Karpas-422 (cell line): Measurements from ENCODE around the gene WDR89. TPM values are rescaled to one million over a fixed set of nuclear protein-coding genes. Genes with fewer than 3 reads are reported as not detected.
"Not testable (repeated sequence)": the region's sequence is repeated elsewhere in the genome, so short reads cannot be mapped to it uniquely, and the experiment has no call there.

Experiments used
- DNase-seq: peaks from one replicate; pipeline ENCODE4 v3.0.0-alpha.2; 2015
- H2AFZ ChIP-seq: fragments of 200-600 bp; sonication (generic); 2 replicates; pipeline ENCODE4 v1.6.1; 2014; ENCODE audit warnings: antibody characterized with exemption, low read length, mixed read lengths
- H3K27ac ChIP-seq: fragments of 200-600 bp; sonication (generic); 2 replicates; pipeline ENCODE4 v1.5.1; 2014; ENCODE audit warnings: mild to moderate bottlenecking, low read length, moderate library complexity
- H3K27me3 ChIP-seq: fragments of 200-600 bp; sonication (generic); 2 replicates; pipeline ENCODE4 v1.6.1; 2014; ENCODE audit warnings: low read length, mixed read lengths
- H3K36me3 ChIP-seq: fragments of 200-600 bp; sonication (generic); 2 replicates; pipeline ENCODE4 v1.6.1; 2014; ENCODE audit warnings: low read length, mixed read lengths; ENCODE audit not compliant: insufficient read depth
- H3K4me1 ChIP-seq: fragments of 200-600 bp; sonication (generic); 2 replicates; pipeline ENCODE4 v1.6.1; 2014; ENCODE audit warnings: mild to moderate bottlenecking, low read length, mixed read lengths
- H3K4me2 ChIP-seq: fragments of 200-600 bp; sonication (generic); 2 replicates; pipeline ENCODE4 v1.6.1; 2014; ENCODE audit warnings: low read length, low read depth, mild to moderate bottlenecking; ENCODE audit not compliant: poor library complexity, severe bottlenecking
- H3K4me3 ChIP-seq: fragments of 200-600 bp; sonication (generic); 2 replicates; pipeline ENCODE4 v1.5.1; 2014; ENCODE audit warnings: mild to moderate bottlenecking, antibody characterized with exemption, low read length, mixed read lengths
- H3K79me2 ChIP-seq: fragments of 200-600 bp; sonication (generic); 2 replicates; pipeline ENCODE4 v1.6.1; 2014; ENCODE audit warnings: mild to moderate bottlenecking, low read length, mixed read lengths
- H3K9ac ChIP-seq: fragments of 200-600 bp; sonication (generic); 2 replicates; pipeline ENCODE4 v1.6.0; 2014; ENCODE audit warnings: low read length
- H3K9me2 ChIP-seq: fragments of 200-600 bp; sonication (generic), shearing (Covaris generic); replicated peaks from 2 replicates; pipeline ENCODE4 v1.6.0; 2014; ENCODE audit warnings: mild to moderate bottlenecking, low read length, moderate library complexity; ENCODE audit not compliant: insufficient read depth
- H3K9me3 ChIP-seq: fragments of 300-700, 200-600 bp; sonication (generic); 2 replicates; pipeline ENCODE4 v1.6.1; 2014; ENCODE audit warnings: low read length, mixed read lengths
- H4K20me1 ChIP-seq: fragments of 200-600 bp; sonication (generic); 2 replicates; pipeline ENCODE4 v1.6.1; 2014; ENCODE audit warnings: mild to moderate bottlenecking, antibody characterized with exemption, low read length, low read depth; ENCODE audit not compliant: insufficient read depth
- total RNA-seq: library from RNA; depleted of rRNA; stranded (reverse); fragments of >200 nt; shearing (Covaris generic); gene quantifications from 2 replicates; pipeline ENCODE4 v1.2.3, GENCODE V29; 2014; ENCODE audit warnings: low replicate concordance

Gene WDR89
- total RNA-seq, 1 experiment from 2014 or later = 34.4 TPM

DNA sequence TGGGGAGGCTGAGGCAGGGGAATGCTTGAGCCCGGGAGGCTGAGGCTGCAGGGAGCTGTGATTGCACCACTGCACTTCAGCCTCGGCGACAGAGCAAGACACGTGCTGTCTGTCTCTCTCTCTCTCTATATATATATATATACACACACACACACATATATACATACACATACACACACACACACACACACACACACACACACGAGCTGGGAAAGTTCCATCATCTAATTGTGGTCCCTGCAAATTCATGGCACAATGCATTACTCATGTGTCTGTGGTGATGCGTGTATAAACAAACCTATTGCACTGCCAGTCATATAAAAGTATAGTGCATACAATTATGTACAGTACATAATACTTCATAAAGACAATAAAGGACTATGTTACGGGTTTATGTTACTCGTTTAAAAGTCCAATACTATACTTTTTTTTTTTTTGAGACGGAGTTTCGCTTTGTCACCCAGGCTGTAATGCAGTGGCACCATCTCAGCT is 36.6 kb downstream of the WDR89 start:
- H4K20me1 ChIP-seq = no peaks in the 10 kb centered on the region
- H3K4me3 ChIP-seq = no peak overlapping the region
- H3K9me2 ChIP-seq = no peaks in the 10 kb centered on the region
- H3K36me3 ChIP-seq = peaks cover 2% of the 10 kb centered on the region; the same call in 1 of the 2 replicates
- no peaks in the 10 kb centered on the region for H3K27me3 ChIP-seq
- H3K27ac ChIP-seq = no peak overlapping the region
- peaks cover 65% of the 10 kb centered on the region for H3K79me2 ChIP-seq
- DNase-seq = no peak
- no peaks in the 10 kb centered on the region for H3K4me1 ChIP-seq
- H3K9me3 ChIP-seq = no peaks in the 10 kb centered on the region
- H3K4me2 ChIP-seq = no peak overlapping the region
- H3K9ac ChIP-seq = no peak overlapping the region
- no peak overlapping the region for H2AFZ ChIP-seq

DNA sequence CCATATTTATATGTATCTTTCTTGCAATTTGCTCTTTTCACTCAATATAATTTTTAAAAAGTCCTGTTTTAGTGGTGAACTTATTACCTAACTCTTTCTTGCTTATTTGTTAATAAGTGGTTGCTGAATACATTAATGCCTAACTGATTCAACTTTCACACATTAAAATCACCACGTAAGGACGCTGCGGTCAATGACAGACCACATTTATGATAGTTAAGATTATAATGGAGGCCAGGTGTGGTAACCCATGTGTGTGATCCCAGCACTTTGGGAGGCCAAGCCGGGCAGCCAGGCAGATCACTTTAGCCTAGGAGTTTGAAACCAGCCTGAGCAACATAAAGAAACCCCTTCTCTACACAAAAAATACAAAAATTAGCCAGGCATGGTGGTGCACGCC is 37.0 kb downstream of the WDR89 start:
- Histone ChIP-seq H3K79me2 (peaks cover 61% of the 10 kb centered on the region), H3K9ac (no peak overlapping the region), H3K4me2 (no peak overlapping the region), H3K27ac (no peak overlapping the region), H3K27me3 (no peaks in the 10 kb centered on the region), H3K9me3 (no peaks in the 10 kb centered on the region), H2AFZ (no peak overlapping the region), H3K36me3 (peaks cover 6% of the 10 kb centered on the region), H3K4me1 (no peaks in the 10 kb centered on the region), H3K9me2 (no peaks in the 10 kb centered on the region), H3K4me3 (no peak overlapping the region), H4K20me1 (no peaks in the 10 kb centered on the region)
- DNase-seq = no peak

DNA sequence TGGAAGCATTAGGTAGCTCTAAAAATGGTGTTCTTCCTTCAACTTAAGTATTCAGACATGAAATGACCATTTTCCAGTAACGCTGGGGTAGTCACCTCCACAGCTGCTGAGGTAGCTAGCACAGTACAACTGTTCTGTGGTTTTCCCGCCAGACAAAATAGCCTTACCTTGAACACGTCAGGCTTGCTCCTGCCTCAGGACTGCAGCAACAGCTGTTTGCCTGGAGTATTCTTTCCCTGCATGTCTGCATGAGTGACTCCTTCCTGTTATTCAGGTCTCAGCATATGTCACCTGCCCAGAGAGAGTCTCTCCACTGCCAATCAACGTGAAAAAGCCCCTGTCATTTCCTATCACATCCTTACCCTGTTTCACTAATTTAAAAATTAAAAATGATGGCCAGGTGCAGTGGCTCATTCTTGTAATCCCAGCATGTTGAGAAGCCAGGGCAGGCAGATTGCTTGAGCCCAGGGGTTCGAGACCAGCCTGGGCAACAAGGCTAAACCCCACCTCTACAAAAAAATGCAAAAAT is 37.9 kb downstream of the WDR89 start:
- peaks cover 14% of the 10 kb centered on the region for H3K36me3 ChIP-seq
- H3K4me1 ChIP-seq = no peaks in the 10 kb centered on the region
- H3K9me2 ChIP-seq = no peaks in the 10 kb centered on the region
- H3K9me3 ChIP-seq = no peaks in the 10 kb centered on the region
- no peak overlapping the region for H3K9ac ChIP-seq
- DNase-seq = no peak
- no peaks in the 10 kb centered on the region for H3K27me3 ChIP-seq
- no peak overlapping the region for H3K27ac ChIP-seq
- H3K79me2 ChIP-seq = peaks cover 52% of the 10 kb centered on the region
- no peaks in the 10 kb centered on the region for H4K20me1 ChIP-seq
- no peak overlapping the region for H2AFZ ChIP-seq
- H3K4me2 ChIP-seq = no peak overlapping the region
- no peak overlapping the region for H3K4me3 ChIP-seq

DNA sequence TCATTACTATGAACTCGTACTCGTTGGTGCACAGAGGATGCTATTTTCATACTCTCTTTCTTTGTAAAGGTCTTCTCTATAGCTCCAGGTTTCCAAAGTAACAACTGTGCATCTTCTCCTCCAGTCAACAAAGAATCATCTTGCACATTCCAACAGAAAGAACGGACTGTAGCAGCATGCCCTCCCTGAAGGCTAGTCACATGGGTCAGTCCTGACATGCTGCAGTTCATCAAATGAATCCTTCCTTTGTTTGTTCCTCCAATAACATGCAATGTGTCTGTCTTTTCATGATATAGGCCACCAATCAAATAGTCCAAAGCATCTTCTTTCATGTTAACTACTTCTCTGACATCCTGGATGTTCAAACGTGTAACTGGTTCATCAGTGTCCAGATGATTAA is 42.9 kb downstream of the WDR89 start:
- Histone ChIP-seq H3K9ac (no peak overlapping the region), H3K9me2 (no peaks in the 10 kb centered on the region), H3K36me3 (peaks cover 26% of the 10 kb centered on the region), H3K4me2 (no peak overlapping the region), H3K4me3 (no peak overlapping the region), H3K27ac (no peak overlapping the region), H3K79me2 (peaks cover 13% of the 10 kb centered on the region), H4K20me1 (no peaks in the 10 kb centered on the region), H2AFZ (no peak overlapping the region), H3K9me3 (peaks cover 12% of the 10 kb centered on the region), H3K27me3 (no peaks in the 10 kb centered on the region), H3K4me1 (no peaks in the 10 kb centered on the region)
- DNase-seq = no peak

DNA sequence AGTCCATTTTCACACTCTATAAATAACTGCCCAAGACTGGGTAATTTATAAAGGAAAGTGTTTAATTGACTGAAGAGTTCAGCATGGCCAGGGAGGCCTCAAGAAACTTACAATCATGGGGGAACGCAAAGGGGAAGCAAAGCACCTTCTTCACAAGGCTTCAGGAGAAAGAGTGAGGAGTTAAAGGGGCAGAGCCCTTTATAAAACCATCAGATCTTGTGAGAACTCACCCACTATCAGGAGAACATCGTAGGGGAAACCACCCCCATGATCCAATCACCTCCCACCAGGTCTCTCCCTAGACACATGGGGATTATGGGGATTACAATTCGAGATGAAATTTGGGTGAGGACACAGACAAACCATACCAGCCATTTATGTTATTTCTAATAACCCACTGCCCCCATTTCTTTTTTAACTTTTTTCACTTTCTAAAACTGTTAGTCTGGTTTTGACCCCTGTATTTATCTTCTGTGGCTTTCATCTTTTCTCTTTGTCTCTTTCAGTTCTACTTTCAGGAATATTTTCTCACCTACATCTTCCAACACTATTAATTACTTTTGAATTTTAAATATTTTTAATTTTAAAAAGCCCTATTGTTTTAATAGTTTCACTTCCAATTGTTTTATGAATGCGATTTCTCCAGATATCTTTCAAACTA is 44.5 kb downstream of the WDR89 start:
- Histone ChIP-seq H4K20me1 (no peaks in the 10 kb centered on the region), H3K79me2 (peaks cover 6% of the 10 kb centered on the region), H3K36me3 (peaks cover 26% of the 10 kb centered on the region), H3K27me3 (no peaks in the 10 kb centered on the region), H3K4me1 (no peaks in the 10 kb centered on the region), H3K4me3 (no peak overlapping the region), H3K9ac (no peak overlapping the region), H3K9me3 (peaks cover 13% of the 10 kb centered on the region), H3K4me2 (no peak overlapping the region), H2AFZ (no peak overlapping the region), H3K27ac (no peak overlapping the region), H3K9me2 (no peaks in the 10 kb centered on the region)
- DNase-seq = no peak

DNA sequence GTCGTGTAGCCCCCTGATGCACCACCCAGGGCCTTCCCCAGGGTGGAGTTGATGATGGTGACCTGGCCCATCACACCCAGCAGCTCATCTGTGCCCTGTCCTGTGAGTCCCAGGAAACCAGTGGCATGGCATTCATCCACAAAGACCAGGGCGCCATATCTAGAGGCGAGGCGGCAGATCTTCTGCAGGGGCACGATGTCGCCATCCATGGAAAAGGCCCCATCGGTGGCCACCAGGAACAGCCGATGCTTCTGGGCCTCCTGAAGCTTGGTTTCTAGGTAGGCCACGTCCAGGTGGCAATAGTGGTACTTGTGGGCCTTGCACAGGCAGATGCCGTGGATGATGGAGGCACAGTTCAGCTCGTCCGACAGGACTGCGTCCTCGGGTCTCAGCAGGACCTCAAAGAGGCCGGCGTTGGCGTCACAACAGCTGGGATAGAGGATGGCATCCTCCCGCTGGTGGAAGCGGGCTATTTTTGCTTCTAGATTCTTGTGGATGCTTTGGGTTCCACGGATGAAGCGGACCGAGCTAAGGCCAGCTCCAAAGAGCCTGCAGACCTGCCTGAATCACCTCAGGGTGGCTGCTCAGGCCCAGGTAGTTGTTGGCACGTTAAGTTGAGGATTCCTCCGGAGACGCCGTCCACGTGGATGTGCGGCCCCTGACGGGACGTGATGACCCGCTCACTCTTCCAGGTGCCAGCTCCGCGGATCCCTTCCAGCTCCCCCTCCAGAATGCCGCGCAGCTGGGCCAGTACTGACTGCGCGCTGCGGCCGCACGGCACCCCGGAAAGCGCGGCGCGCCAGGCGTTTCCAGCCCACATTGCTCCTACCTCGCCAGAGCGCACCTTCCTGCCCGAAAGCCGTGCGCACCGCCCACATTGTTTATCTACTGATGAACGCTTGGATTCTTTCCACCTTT is 47.0 kb downstream of the WDR89 start:
- Histone ChIP-seq H3K9me3 (peaks cover 13% of the 10 kb centered on the region), H3K9ac (no peak overlapping the region), H3K27me3 (no peaks in the 10 kb centered on the region), H3K27ac (no peak overlapping the region), H2AFZ (no peak overlapping the region), H3K4me1 (no peaks in the 10 kb centered on the region), H3K79me2 (no peaks in the 10 kb centered on the region), H3K9me2 (no peaks in the 10 kb centered on the region), H3K4me2 (no peak overlapping the region), H3K36me3 (peaks cover 20% of the 10 kb centered on the region), H3K4me3 (no peak overlapping the region), H4K20me1 (no peaks in the 10 kb centered on the region)
- no peak for DNase-seq

DNA sequence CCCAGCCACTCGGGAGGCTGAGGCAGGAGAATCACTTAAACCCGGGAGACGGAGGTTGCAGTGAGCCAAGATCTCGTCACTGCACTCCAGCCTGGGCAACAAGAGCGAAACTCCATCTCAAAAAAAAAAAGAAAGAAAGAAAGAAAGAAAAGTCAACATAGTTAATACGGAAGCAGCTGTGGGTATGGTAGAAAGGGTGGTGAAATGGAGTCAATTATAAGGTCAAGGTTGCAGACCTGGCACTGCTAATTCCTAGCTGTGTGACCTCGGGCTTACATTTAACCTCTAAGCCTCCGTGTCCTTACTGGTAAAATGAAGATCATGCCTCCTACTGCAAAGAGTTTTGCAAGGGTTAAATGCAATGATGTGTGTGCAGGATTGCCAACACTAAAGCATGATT is 58.6 kb downstream of the WDR89 start:
- H2AFZ ChIP-seq, H3K9me3 ChIP-seq, H3K27ac ChIP-seq, H3K9ac ChIP-seq, H4K20me1 ChIP-seq, H3K4me2 ChIP-seq, H3K79me2 ChIP-seq, H3K9me2 ChIP-seq, DNase-seq, H3K4me3 ChIP-seq, H3K4me1 ChIP-seq, H3K36me3 ChIP-seq, H3K27me3 ChIP-seq: not testable (repeated sequence)

DNA sequence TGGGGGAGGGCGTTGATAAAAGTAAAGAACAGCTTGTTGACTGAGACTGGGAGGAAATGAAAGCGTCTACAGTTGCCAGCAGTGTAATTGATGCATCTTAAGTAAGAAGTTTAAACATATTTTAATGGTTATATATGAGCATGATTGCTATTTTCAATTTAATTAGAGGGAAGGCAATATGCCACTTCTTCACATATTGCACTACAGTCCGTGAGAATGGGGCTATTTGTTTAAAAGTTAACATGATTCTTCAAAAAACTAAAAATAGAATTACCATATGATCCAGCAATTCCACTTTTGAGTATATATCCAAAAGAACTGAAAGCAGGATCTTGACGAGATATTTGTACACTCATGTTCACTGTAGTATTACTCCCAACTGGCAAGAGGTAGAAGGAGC is 60.2 kb downstream of the WDR89 start:
- H3K27me3 ChIP-seq = no peaks in the 10 kb centered on the region
- no peak overlapping the region for H3K9ac ChIP-seq
- no peak for DNase-seq
- H3K4me3 ChIP-seq = no peak overlapping the region
- no peaks in the 10 kb centered on the region for H3K9me3 ChIP-seq
- peaks cover 8% of the 10 kb centered on the region; the same call in 1 of the 2 replicates for H3K4me1 ChIP-seq
- H3K4me2 ChIP-seq = no peak overlapping the region
- no peak overlapping the region for H2AFZ ChIP-seq
- no peaks in the 10 kb centered on the region for H4K20me1 ChIP-seq
- no peak overlapping the region for H3K27ac ChIP-seq
- no peaks in the 10 kb centered on the region for H3K9me2 ChIP-seq
- no peaks in the 10 kb centered on the region for H3K36me3 ChIP-seq
- H3K79me2 ChIP-seq = no peaks in the 10 kb centered on the region
